ENCODE data around the gene SLC16A4. TPM values are rescaled to one million over a fixed set of nuclear protein-coding genes. Genes with fewer than 3 reads are reported as not detected.

The SLC16A4 gene
- total and polyA plus RNA-seq, 8 donors, result 0.89 to 11.1 (median 2.6) TPM; not detected in 1

- no peak overlapping the region for H3K4me3 ChIP-seq
- no peaks in the 10 kb centered on the region for H3K27me3 ChIP-seq
- H3K4me1 ChIP-seq, result peaks cover 0 to 5% (median 0%) of the 10 kb centered on the region in 4 donors
- H3K27ac ChIP-seq, result no peak overlapping the region
- H3K9me3 ChIP-seq, result no peaks in the 10 kb centered on the region
- intact Hi-C loops (cut with DNase I; ENCODE audit: low total_unique reads), result no loop called here
- WGBS, 5 donors, result 93 to 97% (median 94%) methylated on average over 3 of the region's 3 CpGs
- DNase-seq, result no peak
- TF ChIP-seq CTCF (IDR thresholded peaks at IDR 0.05) (no peak), POLR2A (IDR thresholded peaks at IDR 0.05) (no peak), EP300 (IDR thresholded peaks at IDR 0.05) (no peak), POLR2AphosphoS5 (IDR thresholded peaks at IDR 0.05) (no peak)
- H3K36me3 ChIP-seq, result no peaks in the 10 kb centered on the region
These were observed 62.1 kb downstream of the SLC16A4 start for GRCh38 chr1:110328700-110329099.

DNA sequence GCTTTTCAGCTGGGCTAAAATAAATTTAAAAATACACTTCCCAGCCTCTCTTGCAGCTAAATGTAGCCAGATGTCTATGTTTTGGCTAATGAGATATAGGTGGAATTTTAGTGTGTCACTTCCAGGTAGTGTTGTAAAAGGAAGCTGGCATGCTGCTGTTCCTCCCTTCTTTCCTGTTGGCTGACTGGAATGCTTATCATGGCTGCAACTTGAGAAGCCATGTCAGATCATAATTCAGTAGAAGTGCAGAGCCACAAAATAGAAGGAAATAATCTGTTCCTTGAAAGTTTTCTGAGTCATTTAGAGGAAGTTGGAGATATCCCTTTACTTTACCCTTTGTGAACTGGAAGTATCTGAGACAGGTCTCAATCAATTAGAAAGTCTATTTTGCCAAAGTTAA is 62.6 kb downstream of the SLC16A4 start:
- DNase-seq, result no peak
- no peaks in the 10 kb centered on the region for H3K27me3 ChIP-seq
- H3K9me3 ChIP-seq, result no peaks in the 10 kb centered on the region
- TF ChIP-seq CTCF (IDR thresholded peaks at IDR 0.05), result no peak
- no peak for TF ChIP-seq POLR2A (IDR thresholded peaks at IDR 0.05)
- TF ChIP-seq POLR2AphosphoS5 (IDR thresholded peaks at IDR 0.05), result no peak
- no peak for TF ChIP-seq EP300 (IDR thresholded peaks at IDR 0.05)
- intact Hi-C loops (cut with DNase I; ENCODE audit: low total_unique reads), result no loop called here
- H3K4me3 ChIP-seq, result no peak overlapping the region
- no peak overlapping the region for H3K27ac ChIP-seq
- H3K4me1 ChIP-seq, result peaks cover 0 to 5% (median 0%) of the 10 kb centered on the region in 4 donors
- no peaks in the 10 kb centered on the region for H3K36me3 ChIP-seq

- 46 to 74% (median 62%) methylated on average over 1 of the region's 1 CpG for WGBS, 5 donors
- H3K27ac ChIP-seq, result no peak overlapping the region
- H3K36me3 ChIP-seq, result no peaks in the 10 kb centered on the region
- H3K27me3 ChIP-seq, result no peaks in the 10 kb centered on the region
- H3K9me3 ChIP-seq, result no peaks in the 10 kb centered on the region
- no peak for TF ChIP-seq CTCF (IDR thresholded peaks at IDR 0.05)
- TF ChIP-seq POLR2AphosphoS5 (IDR thresholded peaks at IDR 0.05), result no peak
- no peak for TF ChIP-seq POLR2A (IDR thresholded peaks at IDR 0.05)
- TF ChIP-seq EP300 (IDR thresholded peaks at IDR 0.05), result no peak
- H3K4me1 ChIP-seq, result peaks cover 0 to 5% (median 0%) of the 10 kb centered on the region in 4 donors
- no peak overlapping the region for H3K4me3 ChIP-seq
- DNase-seq, result no peak
- intact Hi-C loops (cut with DNase I; ENCODE audit: low total_unique reads), result no loop called here
These were observed 64.0 kb downstream of the SLC16A4 start for GRCh38 chr1:110326826-110327225.

DNA sequence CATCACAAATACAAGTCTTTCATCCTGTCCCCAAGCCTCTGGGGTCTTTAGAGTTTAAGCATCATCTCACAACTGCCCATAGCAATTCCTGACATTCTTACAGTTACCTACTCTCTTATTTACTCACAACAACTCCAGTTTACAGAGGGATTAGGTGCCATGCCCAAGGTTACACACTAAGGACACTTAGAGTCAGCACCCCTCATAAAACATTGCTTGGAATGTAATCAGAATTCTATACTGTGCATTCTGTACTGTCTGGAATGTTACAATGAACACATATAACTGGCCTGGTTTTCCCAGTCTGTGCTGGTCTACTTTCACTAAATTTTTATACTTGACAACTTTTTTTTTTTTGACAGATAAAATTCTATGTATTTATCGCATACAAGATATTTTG is 66.2 kb downstream of the SLC16A4 start:
- H3K36me3 ChIP-seq, result no peaks in the 10 kb centered on the region
- no peak for TF ChIP-seq EP300 (IDR thresholded peaks at IDR 0.05)
- 73 to 100% (median 94%) methylated on average over 1 of the region's 1 CpG for WGBS, 5 donors
- DNase-seq, result no peak
- H3K4me3 ChIP-seq, result no peak overlapping the region
- no peaks in the 10 kb centered on the region for H3K27me3 ChIP-seq
- H3K4me1 ChIP-seq, result no peaks in the 10 kb centered on the region
- H3K9me3 ChIP-seq, result no peaks in the 10 kb centered on the region
- intact Hi-C loops (cut with DNase I; ENCODE audit: low total_unique reads), result no loop called here
- H3K27ac ChIP-seq, result no peak overlapping the region

GRCh38 chr1:110321846-110322245 is 69.0 kb downstream of the SLC16A4 start:
- Histone ChIP-seq H3K4me3 (no peak overlapping the region), H3K4me1 (no peaks in the 10 kb centered on the region), H3K36me3 (no peaks in the 10 kb centered on the region), H3K27ac (no peak overlapping the region), H3K9me3 (no peaks in the 10 kb centered on the region), H3K27me3 (no peaks in the 10 kb centered on the region)
- TF ChIP-seq POLR2AphosphoS5 (IDR thresholded peaks at IDR 0.05) (no peak), CTCF (IDR thresholded peaks at IDR 0.05) (no peak), EP300 (IDR thresholded peaks at IDR 0.05) (no peak), POLR2A (IDR thresholded peaks at IDR 0.05) (no peak)
- no peak for DNase-seq
- intact Hi-C loops (cut with DNase I; ENCODE audit: low total_unique reads), result no loop called here
- WGBS, 5 donors, result 47 to 70% (median 52%) methylated on average over 4 of the region's 4 CpGs

Measured in stomach (tissue), 9 donors.